Gastroesophageal sphincter (tissue), 3 donors: ENCODE measurements around the gene CCNJ.

Source experiments
- POLR2A ChIP-seq, 2 donors: fragments of 450-650 bp; IDR thresholded peaks; one replicate each; pipeline ENCODE4 v1.6.1; 2017; ENCODE audit warnings: antibody characterized with exemption in 2 of 2, mild to moderate bottlenecking in 2 of 2, moderate library complexity in 1 of 2
- POLR2AphosphoS5 ChIP-seq: sonication (generic); formaldehyde crosslinking; IDR thresholded peaks from one replicate; pipeline ENCODE4 v1.6.1; 2017; ENCODE audit warnings: antibody characterized with exemption
- TF ChIP-seq, protein P1 (sequence below), 4 experiments: fragments of 200-600 bp in 2 of 4; fragments of 450-650 bp in 2 of 4; sonication (generic) in 1 of 4; IDR thresholded peaks; one replicate each; pipeline ENCODE4 v1.5.1; 2017 to 2019; ENCODE audit warnings: antibody characterized with exemption in 4 of 4, mild to moderate bottlenecking in 2 of 4, moderate library complexity in 2 of 4

DNA sequence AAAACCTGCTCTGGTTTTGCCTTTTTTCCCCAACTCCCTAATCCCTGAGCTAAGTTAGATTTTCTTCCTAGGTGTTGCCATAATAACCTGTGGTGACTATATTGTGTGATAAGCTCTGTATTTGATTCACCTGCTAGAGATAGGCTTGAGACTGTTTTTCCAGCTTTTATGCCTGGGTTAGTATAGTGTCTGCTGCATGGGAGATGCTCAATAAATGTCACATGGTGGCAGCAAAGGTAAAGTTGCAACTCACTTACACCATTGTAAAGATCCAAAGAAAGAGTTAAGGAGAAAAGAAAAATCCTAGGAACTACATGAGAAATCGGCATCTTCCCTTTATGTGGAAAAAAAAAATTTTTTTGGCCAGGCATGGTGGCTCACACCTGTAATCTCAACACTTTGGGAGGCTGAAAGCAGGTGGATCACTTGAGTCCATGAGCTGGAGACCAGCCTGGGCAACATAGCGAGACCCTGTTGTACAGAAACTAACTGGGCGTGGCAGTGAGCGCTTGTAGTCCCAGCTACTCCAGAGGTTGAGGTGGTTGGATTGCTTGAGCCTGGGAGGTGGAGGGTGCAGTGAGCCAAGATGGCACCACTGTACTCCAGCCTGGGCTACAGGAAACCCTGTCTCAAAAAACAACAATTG is 3.7 kb downstream of the CCNJ start:
- TF ChIP-seq, protein P1, sequence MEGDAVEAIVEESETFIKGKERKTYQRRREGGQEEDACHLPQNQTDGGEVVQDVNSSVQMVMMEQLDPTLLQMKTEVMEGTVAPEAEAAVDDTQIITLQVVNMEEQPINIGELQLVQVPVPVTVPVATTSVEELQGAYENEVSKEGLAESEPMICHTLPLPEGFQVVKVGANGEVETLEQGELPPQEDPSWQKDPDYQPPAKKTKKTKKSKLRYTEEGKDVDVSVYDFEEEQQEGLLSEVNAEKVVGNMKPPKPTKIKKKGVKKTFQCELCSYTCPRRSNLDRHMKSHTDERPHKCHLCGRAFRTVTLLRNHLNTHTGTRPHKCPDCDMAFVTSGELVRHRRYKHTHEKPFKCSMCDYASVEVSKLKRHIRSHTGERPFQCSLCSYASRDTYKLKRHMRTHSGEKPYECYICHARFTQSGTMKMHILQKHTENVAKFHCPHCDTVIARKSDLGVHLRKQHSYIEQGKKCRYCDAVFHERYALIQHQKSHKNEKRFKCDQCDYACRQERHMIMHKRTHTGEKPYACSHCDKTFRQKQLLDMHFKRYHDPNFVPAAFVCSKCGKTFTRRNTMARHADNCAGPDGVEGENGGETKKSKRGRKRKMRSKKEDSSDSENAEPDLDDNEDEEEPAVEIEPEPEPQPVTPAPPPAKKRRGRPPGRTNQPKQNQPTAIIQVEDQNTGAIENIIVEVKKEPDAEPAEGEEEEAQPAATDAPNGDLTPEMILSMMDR (IDR thresholded peaks at IDR 0.05): no peak
- TF ChIP-seq POLR2AphosphoS5 (no peak), POLR2A (IDR thresholded peaks at IDR 0.05) (no peak)
